B cell (primary cell): ENCODE results near the gene EXOC7.

Experiments used
- CTCF ChIP-seq: fragments of 200-600 bp; IDR thresholded peaks from one replicate; pipeline ENCODE4 v1.8.0; 2022; ENCODE audit warnings: antibody characterized with exemption, mild to moderate bottlenecking
- EZH2 ChIP-seq: IDR thresholded peaks from 2 replicates; pipeline ENCODE4 v1.6.1; 2012; ENCODE audit warnings: borderline replicate concordance, low read depth, mild to moderate bottlenecking, moderate library complexity, low read length; ENCODE audit not compliant: insufficient read depth, poor library complexity, severe bottlenecking

- no peak for TF ChIP-seq CTCF
- no peak for TF ChIP-seq EZH2
These were observed 19.0 kb upstream of the EXOC7 start for GRCh38 chr17:76122431-76123190.
